ENCODE results near the gene SUN2.

DNA sequence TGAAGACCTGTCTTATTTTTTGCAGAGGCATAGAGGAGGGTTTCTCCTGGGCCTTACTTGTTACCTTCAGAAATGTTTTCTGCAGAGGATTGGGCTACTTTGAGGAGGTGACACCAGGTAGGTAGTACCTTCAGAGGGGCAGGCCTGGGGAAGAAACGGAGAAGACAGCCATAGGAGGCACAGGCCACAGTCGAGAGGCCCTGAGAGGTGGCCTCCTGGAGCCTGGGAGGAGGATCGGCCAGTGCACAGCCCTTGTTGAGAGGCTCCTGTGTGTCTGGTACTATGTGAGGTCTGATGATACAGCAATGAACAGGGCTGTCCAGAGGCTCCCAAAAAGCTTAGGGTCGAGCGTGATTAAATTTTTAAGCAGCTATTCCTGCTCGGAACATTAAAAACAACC, 38.6 kb downstream of the SUN2 start:
- TF ChIP-seq, protein P1, sequence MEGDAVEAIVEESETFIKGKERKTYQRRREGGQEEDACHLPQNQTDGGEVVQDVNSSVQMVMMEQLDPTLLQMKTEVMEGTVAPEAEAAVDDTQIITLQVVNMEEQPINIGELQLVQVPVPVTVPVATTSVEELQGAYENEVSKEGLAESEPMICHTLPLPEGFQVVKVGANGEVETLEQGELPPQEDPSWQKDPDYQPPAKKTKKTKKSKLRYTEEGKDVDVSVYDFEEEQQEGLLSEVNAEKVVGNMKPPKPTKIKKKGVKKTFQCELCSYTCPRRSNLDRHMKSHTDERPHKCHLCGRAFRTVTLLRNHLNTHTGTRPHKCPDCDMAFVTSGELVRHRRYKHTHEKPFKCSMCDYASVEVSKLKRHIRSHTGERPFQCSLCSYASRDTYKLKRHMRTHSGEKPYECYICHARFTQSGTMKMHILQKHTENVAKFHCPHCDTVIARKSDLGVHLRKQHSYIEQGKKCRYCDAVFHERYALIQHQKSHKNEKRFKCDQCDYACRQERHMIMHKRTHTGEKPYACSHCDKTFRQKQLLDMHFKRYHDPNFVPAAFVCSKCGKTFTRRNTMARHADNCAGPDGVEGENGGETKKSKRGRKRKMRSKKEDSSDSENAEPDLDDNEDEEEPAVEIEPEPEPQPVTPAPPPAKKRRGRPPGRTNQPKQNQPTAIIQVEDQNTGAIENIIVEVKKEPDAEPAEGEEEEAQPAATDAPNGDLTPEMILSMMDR (conservative IDR thresholded peaks at IDR 0.05): no peak
- no peak for TF ChIP-seq EZH2 (IDR thresholded peaks at IDR 0.05; ENCODE audit: low read depth)

Measured in PC-9 (cell line).